HG03135 (cell line): Measurements from ENCODE around the gene LRRC39.
"Not testable (repeated sequence)": the region's sequence is repeated elsewhere in the genome, so short reads cannot be mapped to it uniquely, and the experiment has no call there.

Experiments
- ATAC-seq: cut with Tn5 transposase; IDR thresholded peaks from one replicate; pipeline ENCODE4 v1.9.1; 2021; ENCODE audit warnings: mild to moderate bottlenecking, moderate library complexity; ENCODE audit not compliant: unreplicated experiment

LRRC39 gene

DNA sequence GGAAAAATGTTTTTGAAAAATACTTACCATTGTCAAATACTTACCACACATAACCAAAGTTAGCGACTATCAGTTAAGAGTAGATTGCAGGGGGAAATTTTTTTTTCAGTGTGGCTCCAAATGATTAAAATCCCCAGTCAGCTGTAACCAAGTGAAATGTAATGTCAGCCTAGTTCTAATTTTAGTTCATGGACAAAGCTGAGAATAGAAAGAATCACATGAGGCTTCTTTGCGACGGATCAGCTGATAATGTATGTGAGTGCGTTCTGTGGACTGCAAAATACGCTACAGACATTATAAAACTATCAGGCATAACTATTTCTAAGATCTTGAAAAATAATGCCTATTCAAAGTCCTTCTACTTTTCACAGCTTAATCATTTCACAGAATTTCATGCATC, at the start of gene LRRC39:
Gene LRRC39 (minus strand): TSS at position 166 of the 400 bp plus-strand sequence. CDS start 9,740 bp downstream, outside the sequence.
- ATAC-seq: no peak

GRCh38 chr1:100222428-100222827, 44.4 kb upstream of the LRRC39 start:
- ATAC-seq: no peak

GRCh38 chr1:100219883-100220282, 41.8 kb upstream of the LRRC39 start:
- ATAC-seq: no peak

- ATAC-seq: no peak
These were observed 41.4 kb upstream of the LRRC39 start for GRCh38 chr1:100219457-100219856.

DNA sequence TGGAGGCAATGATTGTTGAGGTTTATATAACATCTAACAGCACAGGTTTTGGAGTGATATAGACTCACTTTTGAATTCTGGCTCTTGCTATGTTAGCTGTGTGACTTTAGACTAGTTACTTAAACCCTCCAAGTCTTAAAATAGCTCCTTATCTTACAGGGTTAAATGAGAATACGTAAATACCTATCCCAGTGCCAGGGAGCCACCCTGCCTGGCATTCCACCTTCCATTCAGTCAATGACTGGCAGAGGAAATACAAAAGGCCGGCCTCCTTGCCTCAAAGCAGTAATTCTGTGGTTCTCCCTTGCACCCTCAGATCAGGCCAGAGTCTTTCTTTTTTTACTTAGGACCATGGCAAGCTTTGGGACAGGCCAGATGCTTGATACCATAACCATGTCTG, 39.8 kb upstream of the LRRC39 start:
- no peak for ATAC-seq

DNA sequence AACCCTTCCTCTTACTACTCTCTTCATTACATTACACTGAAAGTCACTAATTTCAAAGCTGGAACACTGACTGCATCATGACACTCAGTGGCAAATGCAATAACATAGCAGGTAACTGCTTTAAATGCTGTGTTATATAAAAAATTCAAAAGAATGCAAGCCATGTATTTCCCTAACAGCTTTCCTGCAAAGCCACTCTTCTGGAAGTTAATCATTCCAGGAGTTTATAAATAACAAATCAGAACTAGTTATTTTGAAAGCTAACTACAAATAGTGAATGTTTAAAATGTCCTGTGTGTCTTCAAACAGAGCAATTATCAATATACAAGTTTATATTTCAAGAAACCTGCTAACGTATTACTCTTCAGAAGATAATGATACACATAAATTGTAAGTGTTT, 37.0 kb upstream of the LRRC39 start:
- ATAC-seq: no peak

GRCh38 chr1:100213141-100213540, 35.1 kb upstream of the LRRC39 start:
- no peak for ATAC-seq

DNA sequence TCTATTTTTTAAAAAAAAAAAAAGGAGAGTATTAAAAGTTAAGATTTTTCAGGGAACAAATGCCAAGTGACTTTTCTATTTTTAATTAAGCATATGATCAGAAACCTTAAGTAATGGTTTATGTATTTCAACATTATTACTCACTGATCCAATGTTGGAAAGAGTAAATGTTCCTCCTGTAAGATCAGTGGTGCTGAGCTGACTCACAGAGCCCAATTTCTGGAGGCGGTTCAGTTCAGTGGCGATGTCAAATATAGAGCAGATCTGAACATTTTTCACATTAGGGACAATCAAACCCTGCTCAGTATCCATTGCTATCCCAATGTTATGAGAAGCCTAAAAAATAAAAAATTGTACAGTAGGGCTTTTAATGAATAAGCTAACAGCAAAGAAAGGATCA, 28.2 kb upstream of the LRRC39 start:
- ATAC-seq: no peak

GRCh38 chr1:100205593-100205992, 27.5 kb upstream of the LRRC39 start:
- ATAC-seq: not testable (repeated sequence)

DNA sequence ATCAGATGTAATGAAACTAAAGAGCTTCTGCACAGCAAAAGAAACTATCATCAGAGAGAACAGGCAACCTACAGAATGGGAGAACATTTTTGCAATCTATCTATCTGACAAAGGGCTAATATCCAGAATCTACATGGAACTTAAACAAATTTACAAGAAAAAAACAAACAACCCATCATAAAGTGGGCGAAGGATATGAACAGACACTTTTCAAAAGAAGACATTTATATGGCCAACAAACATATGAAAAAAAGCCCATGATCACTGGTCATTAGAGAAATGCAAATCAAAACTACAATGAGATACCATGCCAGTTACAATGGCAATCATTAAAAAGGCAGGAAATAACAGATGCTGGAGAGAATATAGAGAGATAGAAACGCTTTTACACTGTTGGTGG, 27.0 kb upstream of the LRRC39 start:
- ATAC-seq: not testable (repeated sequence)

DNA sequence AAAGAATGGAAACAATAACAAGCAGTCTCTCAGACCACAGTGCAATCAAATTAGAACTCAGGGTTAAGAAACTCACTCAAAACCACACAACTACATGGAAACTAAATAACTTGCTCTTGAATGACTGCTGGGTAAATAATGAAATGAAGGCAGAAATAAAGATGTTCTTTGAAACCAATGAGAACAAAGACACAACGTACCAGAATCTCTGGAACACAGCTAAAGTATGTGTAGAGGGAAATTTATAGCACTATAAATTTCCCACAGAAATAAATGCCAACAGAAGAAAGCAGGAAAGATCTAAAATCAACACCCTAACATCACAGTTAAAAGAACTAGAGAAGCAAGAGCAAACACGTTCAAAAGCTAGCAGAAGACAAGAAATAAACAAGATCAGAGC, 24.6 kb upstream of the LRRC39 start:
- ATAC-seq: not testable (repeated sequence)

DNA sequence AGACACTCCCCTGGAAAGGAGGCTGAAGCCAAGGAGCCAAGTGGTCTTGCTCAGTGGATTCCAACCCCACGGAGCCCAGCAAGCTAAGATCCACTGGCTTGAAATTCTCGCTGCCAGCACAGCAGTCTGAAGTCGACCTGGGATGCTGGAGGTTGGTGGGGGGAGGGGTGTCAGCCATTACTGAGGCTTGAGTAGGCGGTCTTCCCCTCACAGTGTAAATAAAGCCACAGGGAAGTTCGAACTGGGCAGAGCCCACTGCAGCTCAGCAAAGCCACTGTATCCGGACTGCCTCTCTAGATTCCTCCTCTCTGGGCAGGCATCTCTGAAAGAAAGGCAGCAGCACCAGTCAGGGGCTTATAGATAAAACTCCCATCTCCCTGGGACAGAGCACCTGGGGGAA, 22.0 kb upstream of the LRRC39 start:
- ATAC-seq: not testable (repeated sequence)

GRCh38 chr1:100198596-100198995, 20.5 kb upstream of the LRRC39 start:
- no peak for ATAC-seq

GRCh38 chr1:100188617-100189016, 10.6 kb upstream of the LRRC39 start:
- no peak for ATAC-seq

GRCh38 chr1:100187912-100188311, 9.9 kb upstream of the LRRC39 start:
- ATAC-seq: no peak

DNA sequence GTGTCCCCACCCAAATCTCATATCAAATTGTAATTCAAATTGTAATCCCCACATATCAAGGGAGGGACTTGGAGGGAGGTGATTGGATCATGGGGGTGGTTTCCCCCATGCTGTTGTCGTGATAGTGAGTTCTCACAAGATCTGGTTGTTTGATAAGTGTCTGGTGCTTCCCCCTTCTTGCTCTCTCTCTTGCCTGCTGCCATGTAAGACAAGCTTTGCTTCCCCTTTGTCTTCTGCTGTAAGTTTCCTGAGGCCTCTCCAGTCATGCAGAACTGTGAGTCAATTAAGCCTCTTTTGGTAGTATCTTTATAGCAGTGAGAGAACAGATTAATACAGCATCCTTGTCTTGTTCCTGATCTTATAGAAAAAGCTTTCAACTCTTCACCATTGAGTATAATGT, 6.5 kb upstream of the LRRC39 start:
- peak; percentile 77 for ATAC-seq

GRCh38 chr1:100183370-100183769, 5.3 kb upstream of the LRRC39 start:
- no peak for ATAC-seq

DNA sequence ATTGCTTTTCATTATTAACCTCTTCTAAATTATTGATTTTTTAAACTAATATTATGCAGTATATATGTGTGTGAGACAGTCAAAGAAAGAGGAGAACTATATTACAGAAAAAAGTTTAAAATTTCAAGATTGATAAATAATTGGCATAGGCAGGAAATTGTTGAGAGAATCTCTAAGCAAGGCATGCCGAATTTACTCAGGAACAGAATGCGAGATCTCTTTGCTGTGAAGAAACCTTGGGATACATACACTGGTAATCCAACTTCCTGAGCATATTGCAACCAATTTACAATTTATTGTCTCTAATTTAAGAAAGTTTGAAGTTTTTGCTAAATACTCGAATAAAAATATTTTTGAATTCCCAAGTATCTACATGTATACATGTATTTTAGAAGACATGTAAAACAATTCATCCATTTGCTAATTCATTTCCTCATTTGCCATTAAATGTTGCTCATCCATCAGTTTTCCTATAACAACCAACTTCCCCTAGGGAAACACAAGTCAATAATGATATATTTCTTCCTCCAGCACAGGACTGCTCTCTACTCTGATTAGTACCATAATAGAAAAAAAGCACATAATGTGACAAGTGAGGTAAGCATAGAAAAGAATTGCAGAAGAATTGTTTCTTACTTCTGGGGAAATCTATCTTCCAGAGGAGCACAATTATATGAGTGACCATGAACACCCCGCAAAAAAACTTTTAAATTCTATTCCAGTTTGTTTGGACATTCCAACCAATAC, 588 bp downstream of the LRRC39 start:
- no peak for ATAC-seq

- ATAC-seq: no peak
These were observed 10.0 kb downstream of the LRRC39 start for GRCh38 chr1:100168051-100168450.

DNA sequence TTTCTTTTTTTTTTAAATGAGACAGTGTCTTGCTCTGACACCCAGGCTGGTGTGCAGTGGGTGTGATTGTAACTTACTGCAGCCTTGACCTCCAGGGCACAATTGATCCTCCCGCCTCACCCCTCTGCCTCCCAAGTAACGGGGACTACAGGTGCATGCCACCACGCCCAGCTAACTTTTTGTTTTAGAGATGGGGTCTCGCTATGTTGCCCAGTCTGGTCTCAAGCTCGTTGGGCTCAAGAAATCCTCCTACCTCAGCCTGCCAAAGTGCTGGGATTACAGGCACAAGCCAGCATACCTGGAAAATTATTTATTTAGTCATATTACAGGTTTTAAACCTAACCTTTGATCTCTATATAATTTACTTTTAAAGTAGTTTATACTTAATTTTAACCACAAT, 13.4 kb downstream of the LRRC39 start:
- no peak for ATAC-seq

DNA sequence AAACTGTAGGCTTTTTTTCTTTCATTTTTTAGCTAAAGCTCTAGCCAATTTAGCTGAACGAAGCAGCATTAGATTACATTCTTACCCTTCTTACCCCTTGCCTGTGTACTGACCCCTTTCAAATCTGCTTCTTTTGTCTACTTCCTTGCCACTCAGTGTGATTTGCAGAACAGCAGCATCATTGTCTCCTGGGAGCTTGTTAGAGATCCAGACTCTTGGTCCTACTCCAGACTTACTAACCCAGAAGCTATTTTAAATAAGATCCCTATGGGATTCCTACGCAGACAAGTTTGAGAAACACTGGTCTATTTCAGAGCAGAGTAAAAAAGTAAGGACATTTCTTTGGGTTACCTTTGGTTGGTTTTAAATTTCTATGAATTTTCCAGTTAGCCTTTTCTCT, 13.8 kb downstream of the LRRC39 start:
- ATAC-seq: no peak

GRCh38 chr1:100162881-100163280, 15.2 kb downstream of the LRRC39 start:
- no peak for ATAC-seq

- no peak for ATAC-seq
These were observed 25.8 kb downstream of the LRRC39 start for GRCh38 chr1:100152271-100152670.
